Retinal pigment epithelial cell (primary cell): ENCODE results near the gene MYL12A.
"Not testable (repeated sequence)": the region's sequence is repeated elsewhere in the genome, so short reads cannot be mapped to it uniquely, and the experiment has no call there.

ENCODE experiments used
- DNase-seq: peaks from one replicate; pipeline ENCODE4 v3.0.0-alpha.2; 2010; ENCODE audit warnings: low read depth
- H3K4me3 ChIP-seq: 2 replicates; pipeline ENCODE4 v1.5.1; 2011; ENCODE audit warnings: mild to moderate bottlenecking, low read length, control low read depth, moderate library complexity
- TF ChIP-seq, protein P1 (sequence below): conservative IDR thresholded peaks from 2 replicates; pipeline ENCODE4 v1.5.1; 2011; ENCODE audit warnings: low read depth, low read length, control low read depth, inconsistent platforms

The MYL12A gene

DNA sequence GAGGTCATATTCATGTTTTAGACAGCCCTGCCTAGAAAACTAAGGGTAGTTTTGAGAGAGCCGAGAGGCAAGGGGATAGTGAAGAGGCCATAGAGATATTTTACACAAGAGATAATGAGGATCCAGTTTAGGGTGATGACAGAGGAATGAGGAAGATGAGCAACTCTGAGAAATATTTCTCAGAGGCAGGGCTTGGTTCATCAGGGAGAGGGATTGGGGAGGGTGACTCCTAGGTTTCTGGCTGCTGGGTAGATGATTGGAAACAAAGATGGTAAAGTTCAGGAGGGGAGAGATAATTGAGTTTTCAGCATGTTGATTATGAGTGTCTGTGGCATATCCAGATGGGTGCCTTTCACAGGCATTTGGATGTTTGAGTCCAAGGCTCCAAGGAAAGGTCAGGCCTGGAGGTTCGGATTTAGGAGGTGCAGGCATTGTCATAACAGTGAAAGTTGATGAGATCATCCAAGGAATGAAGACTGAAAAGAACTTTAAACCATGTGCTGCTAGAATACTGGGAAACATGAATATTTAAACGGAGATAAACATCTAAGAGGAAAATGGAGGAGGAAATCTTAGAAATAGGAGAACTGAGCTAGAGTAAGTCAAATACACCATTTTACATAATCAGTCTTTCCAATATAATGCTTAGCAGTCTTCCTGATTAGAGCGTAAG, 21.8 kb downstream of the MYL12A start:
- TF ChIP-seq, protein P1, sequence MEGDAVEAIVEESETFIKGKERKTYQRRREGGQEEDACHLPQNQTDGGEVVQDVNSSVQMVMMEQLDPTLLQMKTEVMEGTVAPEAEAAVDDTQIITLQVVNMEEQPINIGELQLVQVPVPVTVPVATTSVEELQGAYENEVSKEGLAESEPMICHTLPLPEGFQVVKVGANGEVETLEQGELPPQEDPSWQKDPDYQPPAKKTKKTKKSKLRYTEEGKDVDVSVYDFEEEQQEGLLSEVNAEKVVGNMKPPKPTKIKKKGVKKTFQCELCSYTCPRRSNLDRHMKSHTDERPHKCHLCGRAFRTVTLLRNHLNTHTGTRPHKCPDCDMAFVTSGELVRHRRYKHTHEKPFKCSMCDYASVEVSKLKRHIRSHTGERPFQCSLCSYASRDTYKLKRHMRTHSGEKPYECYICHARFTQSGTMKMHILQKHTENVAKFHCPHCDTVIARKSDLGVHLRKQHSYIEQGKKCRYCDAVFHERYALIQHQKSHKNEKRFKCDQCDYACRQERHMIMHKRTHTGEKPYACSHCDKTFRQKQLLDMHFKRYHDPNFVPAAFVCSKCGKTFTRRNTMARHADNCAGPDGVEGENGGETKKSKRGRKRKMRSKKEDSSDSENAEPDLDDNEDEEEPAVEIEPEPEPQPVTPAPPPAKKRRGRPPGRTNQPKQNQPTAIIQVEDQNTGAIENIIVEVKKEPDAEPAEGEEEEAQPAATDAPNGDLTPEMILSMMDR, result no peak
- no peak overlapping the region for H3K4me3 ChIP-seq
- no peak for DNase-seq

DNA sequence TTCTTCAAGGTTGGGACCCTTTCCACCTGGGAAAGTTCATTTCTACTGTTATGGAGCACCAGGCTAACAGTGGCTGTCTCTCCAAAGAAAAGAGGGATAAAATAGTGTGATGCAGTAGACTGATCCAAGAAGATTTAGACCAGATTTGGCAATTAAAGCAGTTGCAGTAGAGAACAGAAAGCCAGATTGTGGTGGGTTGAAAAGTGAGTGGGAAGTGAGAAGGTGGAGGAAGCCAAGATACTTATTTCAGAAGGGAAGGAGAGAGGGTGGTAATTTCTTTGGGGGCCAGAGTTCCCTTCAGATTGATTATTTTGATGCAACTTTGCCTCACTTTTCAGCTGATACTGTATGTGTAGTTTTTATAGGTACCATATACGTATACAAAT, 22.3 kb downstream of the MYL12A start:
- H3K4me3 ChIP-seq, result no peak overlapping the region
- TF ChIP-seq, protein P1, result no peak
- no peak for DNase-seq

DNA sequence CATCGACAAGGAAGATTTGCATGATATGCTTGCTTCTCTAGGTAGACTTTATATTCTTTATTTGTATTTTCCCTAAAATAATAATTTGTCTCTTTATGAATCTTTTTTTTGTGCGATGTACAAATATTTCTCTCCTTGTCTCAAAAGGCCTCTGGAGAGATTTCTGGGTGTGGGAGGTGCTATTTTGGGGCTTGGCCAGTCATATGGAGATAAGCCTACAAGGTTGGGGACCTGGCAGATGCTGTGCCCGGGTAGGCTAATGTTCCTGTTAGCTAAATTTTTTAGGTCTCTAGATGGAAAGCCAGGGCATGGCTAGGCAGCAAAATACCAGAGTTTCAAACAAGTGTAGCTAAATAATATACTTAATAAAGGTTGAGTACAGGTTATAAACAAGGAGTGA, 25.4 kb downstream of the MYL12A start:
- TF ChIP-seq, protein P1, result no peak
- no peak for DNase-seq

DNA sequence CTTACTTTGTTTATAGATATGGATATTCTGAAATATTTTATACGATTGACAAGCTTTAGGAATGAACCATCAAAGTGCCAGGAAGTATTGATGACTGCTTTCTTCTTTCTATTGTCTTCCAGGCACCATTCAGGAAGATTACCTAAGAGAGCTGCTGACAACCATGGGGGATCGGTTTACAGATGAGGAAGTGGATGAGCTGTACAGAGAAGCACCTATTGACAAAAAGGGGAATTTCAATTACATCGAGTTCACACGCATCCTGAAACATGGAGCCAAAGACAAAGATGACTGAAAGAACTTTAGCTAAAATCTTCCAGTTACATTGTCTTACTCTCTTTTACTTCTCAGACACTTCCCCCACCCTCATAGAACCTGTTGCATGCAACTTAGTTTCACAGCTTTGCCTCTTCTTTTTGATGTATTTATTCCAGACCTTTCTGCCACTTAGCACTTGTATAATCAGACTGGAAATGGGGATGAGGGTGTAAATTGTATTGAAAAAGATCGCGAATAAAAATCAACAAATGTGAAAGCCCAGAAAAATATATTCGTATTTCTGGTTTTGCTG, 30.1 kb downstream of the MYL12A start:
- DNase-seq, H3K4me3 ChIP-seq: not testable (repeated sequence)

More for the DNA sequence above, 25.4 kb downstream of the MYL12A start:
- no peak overlapping the region for H3K4me3 ChIP-seq

DNA sequence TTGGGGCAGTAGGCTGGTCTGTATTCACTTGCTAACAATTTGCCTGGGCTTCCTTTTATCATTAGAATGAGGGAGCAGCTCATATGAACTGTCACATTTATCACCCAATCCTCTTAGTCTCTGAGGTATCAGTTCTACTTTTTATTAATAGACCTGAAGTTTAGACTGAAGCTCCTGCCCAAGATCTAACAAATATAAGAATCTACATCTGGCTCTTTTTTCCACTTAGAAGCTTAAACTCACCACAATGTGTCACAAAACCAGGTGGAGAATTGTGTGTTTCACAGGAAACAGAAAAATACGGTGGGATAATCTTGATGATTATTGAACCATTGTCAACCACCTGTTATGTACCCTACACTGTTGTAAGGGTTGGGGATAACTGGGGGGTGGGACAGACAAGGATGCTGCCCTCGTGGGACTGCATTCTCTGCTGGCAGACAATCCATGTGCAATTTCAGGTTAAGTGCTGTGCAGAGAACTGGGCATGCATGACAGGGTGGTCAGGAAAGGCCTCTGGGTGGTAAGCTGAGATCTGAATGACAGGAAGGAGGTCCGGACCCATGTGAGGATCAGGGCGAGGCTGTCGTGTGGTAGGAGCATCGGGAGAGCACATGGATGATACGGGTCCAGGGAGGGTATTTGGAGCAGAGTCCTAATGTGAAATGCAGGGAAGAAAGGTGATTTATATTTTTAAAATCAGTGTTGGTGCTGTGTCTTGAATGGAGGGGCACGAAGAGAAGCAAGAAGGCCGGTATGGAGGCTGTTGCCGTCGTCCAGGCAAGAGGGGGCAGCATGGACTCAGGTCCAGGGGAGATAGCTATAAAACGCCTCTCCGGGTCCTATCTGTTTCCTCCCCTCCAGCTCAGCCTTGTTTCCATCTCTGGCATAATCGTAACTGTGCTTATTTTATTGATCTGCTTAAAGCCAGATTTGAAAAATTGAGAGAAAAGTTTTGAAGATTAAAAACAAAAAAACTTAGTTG, 31.9 kb downstream of the MYL12A start:
- TF ChIP-seq, protein P1, result no peak
- no peak overlapping the region for H3K4me3 ChIP-seq
- DNase-seq, result no peak

DNA sequence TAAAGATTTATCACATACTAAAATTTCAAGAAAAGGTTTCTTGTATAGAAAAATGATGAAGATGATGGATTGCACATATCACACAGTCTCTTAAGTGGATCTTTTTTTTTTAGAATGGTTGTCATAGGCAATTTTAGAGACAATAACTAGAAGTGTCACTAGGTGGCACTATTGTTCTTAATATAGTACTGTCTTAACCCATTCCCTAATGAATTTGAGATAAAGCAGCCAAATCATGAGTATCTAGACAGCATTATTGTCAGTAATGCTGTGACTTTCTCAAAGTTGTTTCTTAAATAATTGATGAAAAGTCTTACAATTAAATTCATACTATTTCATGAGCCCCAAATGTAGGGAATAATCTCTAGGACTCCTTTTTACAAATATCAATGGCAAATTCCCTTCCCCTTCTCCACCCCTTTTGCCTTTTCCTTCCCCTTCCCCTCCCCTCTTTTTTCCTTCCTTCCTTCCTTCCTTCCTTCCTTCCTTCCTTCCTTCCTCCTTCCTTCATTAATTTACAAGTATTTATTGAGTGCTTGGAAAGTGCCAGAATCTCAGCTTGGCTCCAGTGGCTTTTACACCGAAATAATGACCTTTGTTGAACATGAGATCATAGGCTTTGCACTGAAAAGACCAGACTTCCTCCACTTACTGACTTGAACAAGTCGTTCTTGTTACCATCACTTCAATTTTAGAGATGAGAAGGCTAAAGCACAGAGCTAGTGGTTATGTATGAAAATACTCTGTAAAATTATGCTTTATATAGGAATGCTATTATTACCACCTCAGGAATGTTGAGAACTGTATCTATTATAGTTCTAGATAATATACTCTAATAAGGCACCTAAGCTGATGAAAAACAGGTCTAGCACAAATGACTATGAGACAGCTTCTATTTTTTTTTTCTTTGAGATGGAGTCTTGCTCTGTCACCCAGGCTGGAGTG, 34.1 kb downstream of the MYL12A start:
- no peak for DNase-seq
- no peak overlapping the region for H3K4me3 ChIP-seq
- TF ChIP-seq, protein P1, result peak; percentile 41
